ENCODE measurements around the gene CADM4. TPM values are rescaled to one million over a fixed set of nuclear protein-coding genes. Genes with fewer than 3 reads are reported as not detected.

Gene CADM4
- polyA plus RNA-seq, 1 donor (not counting 4 experiments of a cell fraction or from before 2014, with no cell fraction given), result 4.3 TPM

- Histone ChIP-seq H3K9ac (ENCODE audit: control insufficient read depth, extremely low read depth, insufficient read depth, low read length) (no peak overlapping the region), H3K79me2 (ENCODE audit: control insufficient read depth, insufficient read depth, low read length) (no peaks in the 10 kb centered on the region), H3K9me3 (ENCODE audit: control insufficient read depth, low read depth, low read length) (no peaks in the 10 kb centered on the region), H3K4me3 (ENCODE audit: control insufficient read depth in 2 of 3, extremely low read depth in 1 of 3, insufficient read depth in 2 of 3, low read depth in 1 of 3, low read length in 3 of 3) (no peak overlapping the region), H2AFZ (ENCODE audit: control insufficient read depth, low read length) (no peak overlapping the region), H3K4me1 (ENCODE audit: control insufficient read depth, extremely low read depth, insufficient read depth, low read length) (peaks cover 7% of the 10 kb centered on the region), H4K20me1 (ENCODE audit: control insufficient read depth, extremely low read depth, insufficient read depth, low read length) (no peaks in the 10 kb centered on the region), H3K9me1 (ENCODE audit: control insufficient read depth, extremely low read depth, insufficient read depth, low read length) (no peaks in the 10 kb centered on the region), H3K27ac (ENCODE audit: control insufficient read depth, insufficient read depth, low read length) (no peak overlapping the region), H3K4me2 (ENCODE audit: control insufficient read depth, extremely low read depth, insufficient read depth, low read depth, low read length) (no peak overlapping the region), H3K36me3 (ENCODE audit: control insufficient read depth in 2 of 2, extremely low read depth in 1 of 2, insufficient read depth in 2 of 2, low read length in 2 of 2) (no peaks in the 10 kb centered on the region), H3K27me3 (ENCODE audit: control insufficient read depth, extremely low read depth, insufficient read depth, low read length) (peaks cover 15% of the 10 kb centered on the region)
- FAIRE-seq (no peak), DNase-seq (ENCODE audit: low read depth, low spot score) (no peak)
- no peak for TF ChIP-seq EZH2 (IDR thresholded peaks at IDR 0.05; ENCODE audit: low read length)
- no peak for TF ChIP-seq CTCF (optimal IDR thresholded peaks at IDR 0.05 in 1 of 3, IDR thresholded peaks at IDR 0.05 in 1 of 3, conservative IDR thresholded peaks at IDR 0.05 in 1 of 3; ENCODE audit: extremely low read depth in 1 of 3, insufficient read depth in 2 of 3, low read length in 3 of 3)
- dilution Hi-C loops (cut with MboI; ENCODE audit: extremely low pct_ligation_motif_present, low sequenced_read_pairs), result no loop called here
Measured at GRCh38 chr19:43642531-43642930, 2.9 kb upstream of the CADM4 start.

- no peak overlapping the region for H2AFZ ChIP-seq (ENCODE audit: control insufficient read depth, low read length)
- TF ChIP-seq CTCF (optimal IDR thresholded peaks at IDR 0.05 in 1 of 3, IDR thresholded peaks at IDR 0.05 in 1 of 3, conservative IDR thresholded peaks at IDR 0.05 in 1 of 3; ENCODE audit: extremely low read depth in 1 of 3, insufficient read depth in 2 of 3, low read length in 3 of 3), result no peak
- TF ChIP-seq EZH2 (IDR thresholded peaks at IDR 0.05; ENCODE audit: low read length), result no peak
- H3K27ac ChIP-seq (ENCODE audit: control insufficient read depth, insufficient read depth, low read length), result no peak overlapping the region
- DNase-seq (ENCODE audit: low read depth, low spot score) (no peak), FAIRE-seq (no peak)
- H3K27me3 ChIP-seq (ENCODE audit: control insufficient read depth, extremely low read depth, insufficient read depth, low read length), result peaks cover 15% of the 10 kb centered on the region
- H3K4me3 ChIP-seq (ENCODE audit: control insufficient read depth in 2 of 3, extremely low read depth in 1 of 3, insufficient read depth in 2 of 3, low read depth in 1 of 3, low read length in 3 of 3), result no peak overlapping the region
- H3K9ac ChIP-seq (ENCODE audit: control insufficient read depth, extremely low read depth, insufficient read depth, low read length), result no peak overlapping the region
- no peaks in the 10 kb centered on the region for H3K9me3 ChIP-seq (ENCODE audit: control insufficient read depth, low read depth, low read length)
- H3K4me2 ChIP-seq (ENCODE audit: control insufficient read depth, extremely low read depth, insufficient read depth, low read depth, low read length), result no peak overlapping the region
- H3K4me1 ChIP-seq (ENCODE audit: control insufficient read depth, extremely low read depth, insufficient read depth, low read length), result peaks cover 7% of the 10 kb centered on the region
- no peaks in the 10 kb centered on the region for H3K79me2 ChIP-seq (ENCODE audit: control insufficient read depth, insufficient read depth, low read length)
- dilution Hi-C loops (cut with MboI; ENCODE audit: extremely low pct_ligation_motif_present, low sequenced_read_pairs), result no loop called here
- H3K9me1 ChIP-seq (ENCODE audit: control insufficient read depth, extremely low read depth, insufficient read depth, low read length), result no peaks in the 10 kb centered on the region
- no peaks in the 10 kb centered on the region for H3K36me3 ChIP-seq (ENCODE audit: control insufficient read depth in 2 of 2, extremely low read depth in 1 of 2, insufficient read depth in 2 of 2, low read length in 2 of 2)
- no peaks in the 10 kb centered on the region for H4K20me1 ChIP-seq (ENCODE audit: control insufficient read depth, extremely low read depth, insufficient read depth, low read length)
Measured at GRCh38 chr19:43641333-43641732, 1.7 kb upstream of the CADM4 start.

Measured in keratinocyte (primary cell).